DND-41 (cell line): ENCODE results near the gene NAALAD2.
A peak's percentile ranks its signal among the peaks of the same experiment; 100 is the strongest.
"Not testable (repeated sequence)": the region's sequence is repeated elsewhere in the genome, so short reads cannot be mapped to it uniquely, and the experiment has no call there.

Experiments used
- ATAC-seq: fragments of 200-7000 bp; cut with Tn5 transposase; 3 replicates; pipeline ENCODE4 v1.9.1; 2021; ENCODE audit warnings: low read depth; ENCODE audit not compliant: insufficient read depth
- DNase-seq: peaks from one replicate; pipeline ENCODE4 v3.0.0-alpha.2; 2020
- H2AFZ ChIP-seq: 2 replicates; pipeline ENCODE4 v1.6.0; 2012; ENCODE audit warnings: low read depth, low read length
- H3K27ac ChIP-seq: 2 replicates; pipeline ENCODE4 v1.5.1; 2012; ENCODE audit warnings: low read length, inconsistent platforms
- H3K27me3 ChIP-seq: fragments of 200-600 bp; sonication (generic); 2 replicates; pipeline ENCODE4 v1.6.0; 2012; ENCODE audit warnings: low read length, mild to moderate bottlenecking, inconsistent platforms; ENCODE audit not compliant: insufficient read depth, poor library complexity
- H3K36me3 ChIP-seq: 2 replicates; pipeline ENCODE4 v1.5.1; 2012; ENCODE audit warnings: low read length, inconsistent platforms; ENCODE audit not compliant: insufficient read depth
- H3K4me1 ChIP-seq: 2 replicates; pipeline ENCODE4 v1.5.1; 2012; ENCODE audit warnings: mild to moderate bottlenecking, low read length; ENCODE audit not compliant: insufficient read depth
- H3K4me2 ChIP-seq: 2 replicates; pipeline ENCODE4 v1.6.0; 2012; ENCODE audit warnings: mild to moderate bottlenecking, moderate library complexity, low read length, inconsistent platforms; ENCODE audit not compliant: insufficient read depth
- H3K4me3 ChIP-seq, 2 experiments: fragments of 200-600 bp in 1 of 2; shearing (Covaris generic) in 1 of 2; 2 replicates each; pipeline ENCODE4 v1.5.1; 2012 to 2016; ENCODE audit warnings: inconsistent platforms in 2 of 2, low read length in 2 of 2, mild to moderate bottlenecking in 2 of 2, low read depth in 1 of 2, moderate library complexity in 1 of 2
- H3K79me2 ChIP-seq: 2 replicates; pipeline ENCODE4 v1.6.0; 2012; ENCODE audit warnings: low read length, inconsistent platforms; ENCODE audit not compliant: insufficient read depth
- H3K9ac ChIP-seq: 2 replicates; pipeline ENCODE4 v1.6.0; 2012; ENCODE audit warnings: low read depth, mild to moderate bottlenecking, inconsistent platforms, low read length, moderate library complexity
- H3K9me3 ChIP-seq: 2 replicates; pipeline ENCODE4 v1.5.1; 2012; ENCODE audit warnings: low read length, moderate library complexity, mild to moderate bottlenecking, inconsistent platforms; ENCODE audit not compliant: insufficient read depth, severe bottlenecking
- H4K20me1 ChIP-seq: 2 replicates; pipeline ENCODE4 v1.6.0; 2012; ENCODE audit warnings: low read length; ENCODE audit not compliant: insufficient read depth
- EZH2 ChIP-seq: IDR thresholded peaks from 3 replicates; pipeline ENCODE4 v1.6.1; 2012; ENCODE audit warnings: borderline replicate concordance, low read depth, mild to moderate bottlenecking, moderate library complexity, low read length, inconsistent platforms; ENCODE audit not compliant: severe bottlenecking
- TF ChIP-seq, protein P1 (sequence below): IDR thresholded peaks from 2 replicates; pipeline ENCODE4 v1.5.1; 2012; ENCODE audit warnings: borderline replicate concordance, low read length, moderate library complexity, mild to moderate bottlenecking; ENCODE audit not compliant: poor library complexity, severe bottlenecking; ENCODE audit errors: extremely low read depth

The NAALAD2 gene

DNA sequence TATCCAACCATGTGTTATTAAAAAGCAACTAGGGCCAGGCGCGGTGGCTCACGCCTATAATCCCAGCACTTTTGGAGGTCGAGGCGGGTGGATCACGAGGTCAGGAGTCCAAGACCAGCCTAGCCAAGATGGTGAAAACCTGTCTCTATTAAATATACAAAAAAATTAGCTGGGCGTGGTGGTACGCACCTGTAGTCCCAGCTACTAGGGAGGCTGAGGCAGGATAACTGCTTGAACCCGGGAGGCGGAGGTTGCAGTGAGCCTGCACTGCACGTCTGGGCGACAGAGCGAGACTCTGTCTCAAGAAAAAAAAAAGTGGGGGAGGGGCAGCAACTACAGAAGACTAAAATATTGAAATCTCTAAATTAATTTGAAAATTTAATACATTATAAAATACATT is 69.9 kb downstream of the NAALAD2 start:
- no peak for ATAC-seq
- Histone ChIP-seq H3K4me3 (no peak overlapping the region), H3K36me3 (peaks cover 77% of the 10 kb centered on the region)

DNA sequence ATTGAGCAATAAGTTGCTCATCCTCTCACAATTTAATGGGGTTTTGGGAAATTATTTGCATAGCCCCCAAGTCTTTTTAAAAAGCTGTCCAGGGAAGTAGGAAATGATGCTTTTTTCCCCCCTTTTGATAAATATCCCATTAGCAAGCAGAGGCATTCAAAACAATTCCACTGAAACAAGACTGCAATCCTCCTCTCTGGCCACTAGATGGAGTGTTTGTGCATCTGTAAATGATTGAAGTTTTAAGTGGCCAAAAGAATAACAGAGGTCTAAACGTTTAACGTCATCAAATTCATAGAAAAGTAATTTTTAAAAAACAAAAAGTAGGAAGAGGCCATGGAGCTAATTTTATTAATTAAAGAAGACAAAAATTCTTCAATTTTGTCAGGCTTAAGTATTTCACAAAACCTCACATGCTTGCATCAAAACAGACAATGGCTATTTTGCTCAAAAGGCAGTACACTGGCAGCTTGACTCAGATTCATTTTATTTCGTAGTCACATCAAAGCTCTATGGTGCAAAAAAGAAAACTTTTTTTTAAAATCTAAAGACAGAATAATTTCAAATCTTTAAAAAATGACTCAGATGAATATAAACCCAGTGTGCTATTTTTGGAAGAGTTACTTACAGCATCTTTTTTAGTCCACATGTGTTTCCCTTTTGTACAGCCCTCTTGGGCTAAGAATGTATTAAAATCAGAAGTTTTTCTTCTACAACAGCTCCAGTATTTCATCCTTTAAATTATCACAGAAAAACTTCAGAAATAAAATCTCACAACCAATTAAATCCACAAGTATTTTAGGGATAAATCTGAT is 70.6 kb downstream of the NAALAD2 start:
- Histone ChIP-seq H3K9ac (no peak overlapping the region), H3K27ac (no peak overlapping the region), H3K4me2 (no peak overlapping the region), H3K36me3 (peaks cover 84% of the 10 kb centered on the region), H3K79me2 (peaks cover 6% of the 10 kb centered on the region), H3K27me3 (no peaks in the 10 kb centered on the region), H3K4me3 (no peak overlapping the region), H2AFZ (no peak overlapping the region), H3K4me1 (no peaks in the 10 kb centered on the region), H4K20me1 (peaks cover 5% of the 10 kb centered on the region; the same call in 1 of the 2 replicates), H3K9me3 (no peaks in the 10 kb centered on the region)
- peak; percentile 76 for ATAC-seq
- no peak for DNase-seq
- TF ChIP-seq, protein P1, sequence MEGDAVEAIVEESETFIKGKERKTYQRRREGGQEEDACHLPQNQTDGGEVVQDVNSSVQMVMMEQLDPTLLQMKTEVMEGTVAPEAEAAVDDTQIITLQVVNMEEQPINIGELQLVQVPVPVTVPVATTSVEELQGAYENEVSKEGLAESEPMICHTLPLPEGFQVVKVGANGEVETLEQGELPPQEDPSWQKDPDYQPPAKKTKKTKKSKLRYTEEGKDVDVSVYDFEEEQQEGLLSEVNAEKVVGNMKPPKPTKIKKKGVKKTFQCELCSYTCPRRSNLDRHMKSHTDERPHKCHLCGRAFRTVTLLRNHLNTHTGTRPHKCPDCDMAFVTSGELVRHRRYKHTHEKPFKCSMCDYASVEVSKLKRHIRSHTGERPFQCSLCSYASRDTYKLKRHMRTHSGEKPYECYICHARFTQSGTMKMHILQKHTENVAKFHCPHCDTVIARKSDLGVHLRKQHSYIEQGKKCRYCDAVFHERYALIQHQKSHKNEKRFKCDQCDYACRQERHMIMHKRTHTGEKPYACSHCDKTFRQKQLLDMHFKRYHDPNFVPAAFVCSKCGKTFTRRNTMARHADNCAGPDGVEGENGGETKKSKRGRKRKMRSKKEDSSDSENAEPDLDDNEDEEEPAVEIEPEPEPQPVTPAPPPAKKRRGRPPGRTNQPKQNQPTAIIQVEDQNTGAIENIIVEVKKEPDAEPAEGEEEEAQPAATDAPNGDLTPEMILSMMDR = peak; percentile 89
- no peak for TF ChIP-seq EZH2

More for the DNA sequence above, 69.9 kb downstream of the NAALAD2 start:
- H3K79me2 ChIP-seq = no peaks in the 10 kb centered on the region
- H3K4me1 ChIP-seq = no peaks in the 10 kb centered on the region
- H4K20me1 ChIP-seq = no peaks in the 10 kb centered on the region; the same call in 1 of the 2 replicates
- no peak for TF ChIP-seq EZH2
- TF ChIP-seq, protein P1 = no peak
- H3K27ac ChIP-seq = no peak overlapping the region
- H3K27me3 ChIP-seq = no peaks in the 10 kb centered on the region
- H3K9ac ChIP-seq = no peak overlapping the region
- H3K4me2 ChIP-seq = no peak overlapping the region
- no peaks in the 10 kb centered on the region for H3K9me3 ChIP-seq
- DNase-seq = no peak
- H2AFZ ChIP-seq = no peak overlapping the region

DNA sequence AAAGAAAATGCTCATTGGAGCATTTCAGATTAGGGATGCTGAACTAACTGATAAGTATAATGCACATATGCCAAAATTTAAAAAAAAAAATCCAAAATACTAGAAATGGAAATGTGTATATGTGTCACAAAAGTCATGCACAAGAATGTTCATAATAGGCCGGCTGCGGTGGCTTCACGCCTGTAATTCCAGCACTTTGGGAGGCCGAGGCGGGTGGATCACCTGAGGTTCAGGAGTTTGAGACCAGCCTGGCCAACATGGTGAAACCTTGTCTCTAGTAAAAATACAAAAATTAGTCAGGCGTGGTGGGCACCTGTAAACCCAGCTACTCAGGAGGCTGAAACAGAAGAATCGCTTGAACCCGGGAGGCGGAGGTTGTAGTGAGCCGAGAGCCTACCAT is 73.5 kb downstream of the NAALAD2 start:
- H4K20me1 ChIP-seq = peaks cover 19% of the 10 kb centered on the region; the same call in 1 of the 2 replicates
- ATAC-seq = not testable (repeated sequence)
- H3K79me2 ChIP-seq = peaks cover 29% of the 10 kb centered on the region

DNA sequence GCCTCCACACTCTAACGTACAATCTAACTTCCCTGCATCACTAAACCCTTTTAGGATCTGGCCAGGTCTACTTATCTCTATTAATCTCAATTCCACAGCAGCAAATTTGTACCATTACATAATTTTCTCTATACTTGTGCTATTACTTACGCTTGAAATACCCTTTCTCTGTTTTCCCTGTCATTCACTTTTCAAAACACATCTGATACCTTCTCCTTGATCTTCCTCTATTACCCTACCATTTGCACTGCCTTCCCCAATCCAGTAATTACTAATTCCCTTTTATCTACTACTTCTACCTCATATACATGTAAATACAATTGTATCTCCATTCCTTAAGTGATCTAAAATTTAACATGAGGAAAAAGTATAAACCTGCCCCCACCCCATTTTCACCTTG is 74.4 kb downstream of the NAALAD2 start:
- H4K20me1 ChIP-seq = peaks cover 24% of the 10 kb centered on the region; the same call in 1 of the 2 replicates
- H3K4me1 ChIP-seq = peaks cover 3% of the 10 kb centered on the region; the same call in 1 of the 2 replicates
- TF ChIP-seq, protein P1 = no peak
- no peak for TF ChIP-seq EZH2
- peaks cover 38% of the 10 kb centered on the region for H3K79me2 ChIP-seq
- ATAC-seq = no peak
- no peak overlapping the region for H3K9ac ChIP-seq
- no peak for DNase-seq
- H3K4me2 ChIP-seq = no peak overlapping the region
- H3K4me3 ChIP-seq = no peak overlapping the region
- H3K27ac ChIP-seq = no peak overlapping the region
- peaks cover 91% of the 10 kb centered on the region for H3K36me3 ChIP-seq
- H3K9me3 ChIP-seq = no peaks in the 10 kb centered on the region
- H3K27me3 ChIP-seq = no peaks in the 10 kb centered on the region
- no peak overlapping the region for H2AFZ ChIP-seq

More for the DNA sequence above, 73.5 kb downstream of the NAALAD2 start:
- not testable (repeated sequence) for H3K4me3 ChIP-seq, H3K9ac ChIP-seq, H3K9me3 ChIP-seq, DNase-seq, H3K4me2 ChIP-seq, H3K27me3 ChIP-seq, H3K27ac ChIP-seq, H2AFZ ChIP-seq, H3K4me1 ChIP-seq
- peaks cover 92% of the 10 kb centered on the region for H3K36me3 ChIP-seq
